ENCODE measurements around the gene WNT4. TPM values are rescaled to one million over a fixed set of nuclear protein-coding genes. Genes with fewer than 3 reads are reported as not detected.

WNT4 gene
- total RNA-seq, result 0.09 TPM in 2 replicates

DNA sequence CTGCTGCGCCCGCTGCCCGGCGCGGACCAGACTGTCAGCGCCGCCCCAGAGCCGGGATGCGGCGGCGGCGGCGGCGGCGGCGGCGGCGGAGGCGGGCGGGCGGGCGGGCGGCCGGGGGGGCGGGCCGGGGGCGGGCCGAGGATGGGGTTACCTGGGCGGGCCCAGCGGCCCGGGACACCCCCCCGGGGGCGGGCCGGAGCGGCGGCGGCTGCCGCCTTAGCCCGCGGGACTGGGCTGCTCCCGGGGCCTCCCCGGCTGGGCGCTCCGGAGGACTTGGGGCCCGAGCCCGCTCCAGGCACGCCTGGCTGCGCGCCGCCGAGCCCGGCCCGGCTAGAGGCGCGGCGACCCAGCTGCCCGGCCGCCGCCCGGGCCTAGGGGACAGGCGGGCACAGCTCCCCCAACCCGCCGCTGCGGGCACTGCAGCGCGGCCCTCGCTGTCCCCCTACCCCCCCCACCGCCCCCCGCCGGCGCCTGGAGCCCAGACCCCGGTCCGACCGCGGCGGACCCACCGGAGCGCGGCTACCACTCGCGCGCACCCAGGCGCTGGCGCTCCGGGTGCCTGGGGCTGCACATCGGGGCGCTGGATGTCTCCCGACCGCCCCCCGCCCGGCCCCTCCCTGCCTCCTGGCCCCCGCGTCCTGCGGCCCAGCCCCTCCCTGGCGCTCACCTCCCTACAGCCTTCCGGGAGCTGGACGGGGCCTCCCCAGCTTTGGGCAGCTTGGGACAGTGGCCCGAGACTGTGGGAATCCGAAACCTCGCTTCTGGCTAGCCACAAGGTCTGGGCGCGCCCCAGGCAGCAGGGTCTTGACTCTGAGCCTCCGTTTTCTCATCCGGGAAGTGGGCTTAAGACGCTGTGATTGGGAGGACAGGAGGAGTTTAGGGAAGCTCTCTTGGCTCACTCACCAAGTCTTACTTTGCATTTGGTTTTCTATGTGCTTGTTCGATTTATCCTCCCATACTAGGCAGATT is at the start of gene WNT4:
Gene WNT4 (minus strand): TSS at position 33 of the 969 bp plus-strand sequence. CDS start 175 bp downstream, outside the sequence.

Other genes starting within 250 kb of the WNT4 start
- gene HSPG2, start 205.8 kb downstream of the WNT4 start, total RNA-seq, result 1,121 and 1,434 TPM in 2 replicates
- gene CELA3B, start 166.1 kb downstream of the WNT4 start, total RNA-seq, result 0.27 TPM in 1 of 2 replicates, not detected in the other
- 0.09 TPM in 1 of 2 replicates, not detected in the other for gene CELA3A, start 141.4 kb downstream of the WNT4 start, total RNA-seq
- 579 and 697 TPM in 2 replicates for gene CDC42, start 90.4 kb downstream of the WNT4 start, total RNA-seq

All from endothelial cell of coronary artery (primary cell).